ENCODE data around the gene ENTREP1.

- TF ChIP-seq CTCF (IDR thresholded peaks at IDR 0.05) (no peak), EZH2 (IDR thresholded peaks at IDR 0.05) (no peak), EZH2phosphoT487 (IDR thresholded peaks at IDR 0.05) (peak; percentile 95)
Observed at GRCh38 chr9:69283003-69283402, 42.0 kb upstream of the ENTREP1 start.

Measured in neural progenitor cell (in vitro differentiated cells).